GM19395 (cell line): Measurements from ENCODE around the gene RBFA.
A peak's percentile ranks its signal among the peaks of the same experiment; 100 is the strongest.
"Not testable (repeated sequence)": the region's sequence is repeated elsewhere in the genome, so short reads cannot be mapped to it uniquely, and the experiment has no call there.

Source experiments
- ATAC-seq: cut with Tn5 transposase; IDR thresholded peaks from one replicate; pipeline ENCODE4 v1.9.1; 2021; ENCODE audit warnings: mild to moderate bottlenecking, moderate library complexity; ENCODE audit not compliant: unreplicated experiment

The RBFA gene

GRCh38 chr18:80027719-80028118 is 6.5 kb upstream of the RBFA start:
- ATAC-seq, result not testable (repeated sequence)

GRCh38 chr18:80029690-80030089 is 4.5 kb upstream of the RBFA start:
- no peak for ATAC-seq

GRCh38 chr18:80033181-80034067 is 810 bp upstream of the RBFA start:
- peak; percentile 58 for ATAC-seq

GRCh38 chr18:80034852-80035406 is 695 bp downstream of the RBFA start:
- no peak for ATAC-seq

- no peak for ATAC-seq
Observed at GRCh38 chr18:80035997-80036396, 1.8 kb downstream of the RBFA start.

GRCh38 chr18:80037300-80037699 is 3.1 kb downstream of the RBFA start:
- no peak for ATAC-seq

GRCh38 chr18:80037869-80038630 is 3.8 kb downstream of the RBFA start:
- ATAC-seq, result no peak

GRCh38 chr18:80040515-80040914 is 6.3 kb downstream of the RBFA start:
- ATAC-seq, result no peak

GRCh38 chr18:80041424-80041823 is 7.2 kb downstream of the RBFA start:
- no peak for ATAC-seq

GRCh38 chr18:80042785-80043184 is 8.6 kb downstream of the RBFA start:
- ATAC-seq, result no peak

GRCh38 chr18:80044072-80044471 is 9.8 kb downstream of the RBFA start:
- no peak for ATAC-seq

- ATAC-seq, result no peak
Observed at GRCh38 chr18:80046011-80046410, 11.8 kb downstream of the RBFA start.

GRCh38 chr18:80046431-80046830 is 12.2 kb downstream of the RBFA start:
- no peak for ATAC-seq

- no peak for ATAC-seq
Observed at GRCh38 chr18:80046961-80047541, 12.8 kb downstream of the RBFA start.

GRCh38 chr18:80050797-80051196 is 16.6 kb downstream of the RBFA start:
- ATAC-seq, result no peak

GRCh38 chr18:80056095-80056494 is 21.9 kb downstream of the RBFA start:
- no peak for ATAC-seq

- ATAC-seq, result no peak
Observed at GRCh38 chr18:80059945-80060344, 25.7 kb downstream of the RBFA start.

GRCh38 chr18:80065705-80066104 is 31.5 kb downstream of the RBFA start:
- ATAC-seq, result no peak

- no peak for ATAC-seq
Observed at GRCh38 chr18:80067321-80067720, 33.1 kb downstream of the RBFA start.

- no peak for ATAC-seq
Observed at GRCh38 chr18:80067897-80068296, 33.7 kb downstream of the RBFA start.

GRCh38 chr18:80068571-80069272 is 34.5 kb downstream of the RBFA start:
- ATAC-seq, result no peak
